M059J (cell line): ENCODE results near the gene CSRNP3. TPM values are rescaled to one million over a fixed set of nuclear protein-coding genes. Genes with fewer than 3 reads are reported as not detected.
"Not testable (repeated sequence)": the region's sequence is repeated elsewhere in the genome, so short reads cannot be mapped to it uniquely, and the experiment has no call there.

Experiments
- DNase-seq: peaks from one replicate; pipeline ENCODE4 v3.0.0-alpha.2; 2012; ENCODE audit warnings: low read depth
- total RNA-seq: library from RNA; depleted of rRNA; stranded (reverse); fragments of >200 nt; shearing (Covaris generic); gene quantifications from 2 replicates; pipeline ENCODE4 v1.2.3, GENCODE V29; 2014

The CSRNP3 gene
- total RNA-seq, 1 experiment from 2014 or later, result 0.32 TPM

GRCh38 chr2:165633431-165633830, 163.9 kb downstream of the CSRNP3 start:
- no peak for DNase-seq

GRCh38 chr2:165634282-165634681, 164.8 kb downstream of the CSRNP3 start:
- DNase-seq, result no peak

GRCh38 chr2:165634855-165635254, 165.4 kb downstream of the CSRNP3 start:
- DNase-seq, result peak; percentile 6

GRCh38 chr2:165635532-165635931, 166.0 kb downstream of the CSRNP3 start:
- no peak for DNase-seq

GRCh38 chr2:165636959-165637358, 167.5 kb downstream of the CSRNP3 start:
- DNase-seq, result no peak

- DNase-seq, result no peak
Measured at GRCh38 chr2:165637396-165637795, 167.9 kb downstream of the CSRNP3 start.

- no peak for DNase-seq
Measured at GRCh38 chr2:165639504-165639903, 170.0 kb downstream of the CSRNP3 start.

GRCh38 chr2:165640247-165640929, 170.9 kb downstream of the CSRNP3 start:
- DNase-seq, result no peak

GRCh38 chr2:165645930-165646831, 176.7 kb downstream of the CSRNP3 start:
- no peak for DNase-seq

GRCh38 chr2:165647409-165647808, 177.9 kb downstream of the CSRNP3 start:
- DNase-seq, result no peak

GRCh38 chr2:165648801-165649200, 179.3 kb downstream of the CSRNP3 start:
- no peak for DNase-seq

- DNase-seq, result no peak
Measured at GRCh38 chr2:165651233-165651632, 181.7 kb downstream of the CSRNP3 start.

GRCh38 chr2:165655661-165656060, 186.2 kb downstream of the CSRNP3 start:
- DNase-seq, result no peak

GRCh38 chr2:165660361-165660760, 190.9 kb downstream of the CSRNP3 start:
- DNase-seq, result no peak

- no peak for DNase-seq
Measured at GRCh38 chr2:165662720-165663119, 193.2 kb downstream of the CSRNP3 start.

GRCh38 chr2:165665614-165666013, 196.1 kb downstream of the CSRNP3 start:
- no peak for DNase-seq

- not testable (repeated sequence) for DNase-seq
Measured at GRCh38 chr2:165666073-165666472, 196.6 kb downstream of the CSRNP3 start.

- DNase-seq, result no peak
Measured at GRCh38 chr2:165666605-165667004, 197.1 kb downstream of the CSRNP3 start.

- DNase-seq, result no peak
Measured at GRCh38 chr2:165667375-165667774, 197.9 kb downstream of the CSRNP3 start.

- DNase-seq, result no peak
Measured at GRCh38 chr2:165674780-165675179, 205.3 kb downstream of the CSRNP3 start.

- no peak for DNase-seq
Measured at GRCh38 chr2:165675551-165675968, 206.1 kb downstream of the CSRNP3 start.

- DNase-seq, result no peak
Measured at GRCh38 chr2:165678882-165679281, 209.4 kb downstream of the CSRNP3 start.

GRCh38 chr2:165679621-165680020, 210.1 kb downstream of the CSRNP3 start:
- no peak for DNase-seq
